ENCODE results near the gene CIZ1.

- TF ChIP-seq, protein P1, sequence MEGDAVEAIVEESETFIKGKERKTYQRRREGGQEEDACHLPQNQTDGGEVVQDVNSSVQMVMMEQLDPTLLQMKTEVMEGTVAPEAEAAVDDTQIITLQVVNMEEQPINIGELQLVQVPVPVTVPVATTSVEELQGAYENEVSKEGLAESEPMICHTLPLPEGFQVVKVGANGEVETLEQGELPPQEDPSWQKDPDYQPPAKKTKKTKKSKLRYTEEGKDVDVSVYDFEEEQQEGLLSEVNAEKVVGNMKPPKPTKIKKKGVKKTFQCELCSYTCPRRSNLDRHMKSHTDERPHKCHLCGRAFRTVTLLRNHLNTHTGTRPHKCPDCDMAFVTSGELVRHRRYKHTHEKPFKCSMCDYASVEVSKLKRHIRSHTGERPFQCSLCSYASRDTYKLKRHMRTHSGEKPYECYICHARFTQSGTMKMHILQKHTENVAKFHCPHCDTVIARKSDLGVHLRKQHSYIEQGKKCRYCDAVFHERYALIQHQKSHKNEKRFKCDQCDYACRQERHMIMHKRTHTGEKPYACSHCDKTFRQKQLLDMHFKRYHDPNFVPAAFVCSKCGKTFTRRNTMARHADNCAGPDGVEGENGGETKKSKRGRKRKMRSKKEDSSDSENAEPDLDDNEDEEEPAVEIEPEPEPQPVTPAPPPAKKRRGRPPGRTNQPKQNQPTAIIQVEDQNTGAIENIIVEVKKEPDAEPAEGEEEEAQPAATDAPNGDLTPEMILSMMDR (IDR thresholded peaks at IDR 0.05) = no peak
- TF ChIP-seq POLR2A (IDR thresholded peaks at IDR 0.05) = no peak
These were observed 30.7 kb upstream of the CIZ1 start for GRCh38 chr9:128222026-128222425.
